COLO668 (cell line): ENCODE results near the gene PRIMA1.

Source experiments
- DNase-seq: peaks from one replicate; lab custom pipeline; 2025; ENCODE audit not compliant: unreplicated experiment; lab: John Stamatoyannopoulos, UW

Gene PRIMA1

GRCh38 chr14:93685121-93685895, 103.0 kb downstream of the PRIMA1 start:
- no peak for DNase-seq

GRCh38 chr14:93683226-93683625, 105.1 kb downstream of the PRIMA1 start:
- DNase-seq, result no peak

GRCh38 chr14:93682459-93682858, 105.8 kb downstream of the PRIMA1 start:
- DNase-seq, result no peak

GRCh38 chr14:93676416-93676958, 111.8 kb downstream of the PRIMA1 start:
- DNase-seq, result no peak

GRCh38 chr14:93675651-93676050, 112.6 kb downstream of the PRIMA1 start:
- DNase-seq, result no peak

- DNase-seq, result no peak
These were observed 113.9 kb downstream of the PRIMA1 start for GRCh38 chr14:93674343-93674742.

- no peak for DNase-seq
These were observed 118.7 kb downstream of the PRIMA1 start for GRCh38 chr14:93669632-93670031.
